Measurements from ENCODE around the gene NPAS4.

DNA sequence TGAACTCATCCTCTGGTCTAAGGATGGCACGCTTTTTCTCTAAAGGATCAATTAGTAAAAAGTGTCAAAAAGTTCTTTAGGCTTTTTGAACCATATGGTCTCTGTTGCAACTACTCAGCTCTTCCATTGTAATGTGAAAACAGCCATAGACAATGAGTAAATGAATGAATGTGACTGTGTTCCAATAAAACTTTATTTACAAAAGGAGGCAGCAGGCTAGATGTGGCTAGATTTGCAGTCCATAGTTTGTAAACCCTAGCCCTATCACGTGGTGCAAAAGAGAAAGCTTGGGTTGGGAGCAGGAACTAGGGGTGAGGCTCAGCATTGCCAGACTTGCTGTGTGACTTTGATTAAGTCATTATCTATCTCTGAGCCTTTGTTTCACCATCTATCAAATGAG, 5.4 kb upstream of the NPAS4 start:
- TF ChIP-seq YY1 (IDR thresholded peaks at IDR 0.05; ENCODE audit: insufficient read depth, insufficient read length): no peak
- TF ChIP-seq SUZ12 (IDR thresholded peaks at IDR 0.05; ENCODE audit: extremely low read depth, insufficient read depth, insufficient read length): no peak
- TF ChIP-seq ZNF274 (IDR thresholded peaks at IDR 0.05; ENCODE audit: low read depth, low read length): no peak
